ENCODE measurements around the gene NCS1.

Gene NCS1

GRCh38 chr9:130176760-130177159 lies 4.6 kb downstream of the NCS1 start:
- no peak for DNase-seq (ENCODE audit: low spot score)

- no peak for DNase-seq (ENCODE audit: low spot score)
Observed at GRCh38 chr9:130177898-130178805, 5.9 kb downstream of the NCS1 start.

GRCh38 chr9:130179331-130179907 lies 7.2 kb downstream of the NCS1 start:
- no peak for DNase-seq (ENCODE audit: low spot score)

- no peak for DNase-seq (ENCODE audit: low spot score)
Observed at GRCh38 chr9:130180516-130180915, 8.3 kb downstream of the NCS1 start.

- DNase-seq (ENCODE audit: low spot score) = no peak
Observed at GRCh38 chr9:130181678-130182380, 9.6 kb downstream of the NCS1 start.

- DNase-seq (ENCODE audit: low spot score) = no peak
Observed at GRCh38 chr9:130182381-130182909, 10.2 kb downstream of the NCS1 start.

- peak; percentile 55 for DNase-seq (ENCODE audit: low spot score)
Observed at GRCh38 chr9:130183133-130183762, 11.0 kb downstream of the NCS1 start.

GRCh38 chr9:130185017-130185416 lies 12.8 kb downstream of the NCS1 start:
- no peak for DNase-seq (ENCODE audit: low spot score)

GRCh38 chr9:130185490-130186031 lies 13.4 kb downstream of the NCS1 start:
- no peak for DNase-seq (ENCODE audit: low spot score)

GRCh38 chr9:130186051-130186450 lies 13.8 kb downstream of the NCS1 start:
- no peak for DNase-seq (ENCODE audit: low spot score)

- peak; percentile 85 for DNase-seq (ENCODE audit: low spot score)
Observed at GRCh38 chr9:130186839-130187522, 14.8 kb downstream of the NCS1 start.

GRCh38 chr9:130187523-130187846 lies 15.3 kb downstream of the NCS1 start:
- DNase-seq (ENCODE audit: low spot score) = no peak

GRCh38 chr9:130188860-130189481 lies 16.8 kb downstream of the NCS1 start:
- DNase-seq (ENCODE audit: low spot score) = no peak

- DNase-seq (ENCODE audit: low spot score) = no peak
Observed at GRCh38 chr9:130189840-130190239, 17.6 kb downstream of the NCS1 start.

- no peak for DNase-seq (ENCODE audit: low spot score)
Observed at GRCh38 chr9:130191068-130191748, 19.0 kb downstream of the NCS1 start.

GRCh38 chr9:130191749-130192120 lies 19.5 kb downstream of the NCS1 start:
- no peak for DNase-seq (ENCODE audit: low spot score)

- DNase-seq (ENCODE audit: low spot score) = no peak
Observed at GRCh38 chr9:130192382-130192999, 20.3 kb downstream of the NCS1 start.

GRCh38 chr9:130193103-130193502 lies 20.9 kb downstream of the NCS1 start:
- DNase-seq (ENCODE audit: low spot score) = no peak

GRCh38 chr9:130193531-130194377 lies 21.6 kb downstream of the NCS1 start:
- DNase-seq (ENCODE audit: low spot score) = no peak

All from SW480 (cell line).